ENCODE data around the gene SPECC1L.
A peak's percentile ranks its signal among the peaks of the same experiment; 100 is the strongest.

The SPECC1L gene

DNA sequence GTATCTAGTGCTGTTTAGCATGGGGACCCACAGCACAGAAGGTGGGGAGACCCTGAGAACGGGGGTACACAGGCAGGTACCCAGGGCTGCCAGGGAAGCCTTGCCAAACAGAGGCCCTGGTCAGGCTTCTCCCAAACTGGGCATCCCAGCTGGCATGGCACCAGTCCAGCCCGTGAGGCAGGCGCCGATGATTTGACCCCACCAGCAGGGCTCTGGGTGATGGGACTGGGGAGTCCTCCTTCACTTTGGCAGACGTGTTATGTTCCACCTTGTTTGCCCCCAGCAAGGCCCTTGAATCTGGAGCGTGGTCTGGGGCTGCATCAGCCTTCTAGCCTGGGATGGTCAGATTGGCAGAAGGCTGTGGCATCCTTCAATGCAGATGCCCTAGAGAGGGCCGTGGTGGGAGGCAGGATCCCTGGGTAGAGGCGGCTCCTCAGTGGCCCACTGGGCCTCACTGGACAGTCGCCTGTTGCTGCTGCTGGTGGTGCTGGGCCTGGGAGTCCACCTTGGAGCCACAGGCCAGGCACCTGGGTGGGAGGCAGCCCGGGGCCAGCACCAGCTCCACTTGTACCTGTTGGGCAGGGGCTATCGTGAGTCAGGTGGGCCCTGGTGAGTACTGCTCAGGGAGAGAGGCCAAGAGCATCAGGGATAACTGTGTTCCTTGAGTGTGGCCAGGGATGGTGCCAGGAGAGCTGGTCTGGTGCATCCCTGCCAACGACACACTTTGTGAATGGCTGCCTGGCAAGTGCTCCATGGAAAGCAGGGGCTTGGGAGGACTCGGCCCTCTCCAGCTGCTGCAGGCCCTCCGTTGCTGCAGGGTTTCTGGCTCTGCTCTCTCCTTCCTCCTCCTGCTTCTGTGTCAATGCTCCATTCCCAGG is 160.0 kb downstream of the SPECC1L start:
- no peak for DNase-seq (ENCODE audit: low read depth)

DNA sequence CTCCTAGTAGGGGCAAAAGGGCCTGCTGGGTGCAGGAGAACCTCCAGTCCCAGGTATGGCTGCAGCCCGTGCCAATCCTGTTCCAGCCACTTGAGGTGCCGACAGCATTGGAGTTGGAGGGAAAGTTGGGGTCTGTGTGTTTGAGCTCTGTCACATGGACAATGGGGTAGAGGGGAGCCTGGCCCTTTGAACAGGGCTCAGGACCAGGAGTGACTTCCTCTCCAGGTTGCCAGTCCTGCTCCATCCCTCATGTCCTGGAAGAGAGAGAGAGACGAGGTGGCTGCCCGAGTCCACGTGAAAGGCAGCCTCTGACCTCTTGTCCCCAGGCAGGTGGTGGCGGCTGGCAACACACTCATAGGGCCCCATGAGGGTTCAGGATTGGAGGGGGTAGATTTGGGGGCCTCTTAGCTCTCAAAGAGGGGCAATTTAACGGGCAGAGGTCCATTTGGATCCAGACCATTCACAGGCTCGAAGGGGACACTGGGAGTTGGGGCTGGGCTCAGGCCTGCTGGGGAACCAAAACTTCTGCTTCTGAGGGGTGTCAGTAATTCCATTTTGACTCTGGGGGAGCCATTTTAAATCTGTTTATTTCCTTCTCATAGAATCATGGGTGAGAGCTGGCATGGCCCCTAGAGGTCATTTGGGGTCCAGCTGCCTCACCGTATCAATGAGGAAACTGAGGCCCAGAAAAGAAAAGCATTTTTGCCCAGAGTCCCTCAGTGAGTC is 160.8 kb downstream of the SPECC1L start:
- DNase-seq (ENCODE audit: low read depth) = no peak

DNA sequence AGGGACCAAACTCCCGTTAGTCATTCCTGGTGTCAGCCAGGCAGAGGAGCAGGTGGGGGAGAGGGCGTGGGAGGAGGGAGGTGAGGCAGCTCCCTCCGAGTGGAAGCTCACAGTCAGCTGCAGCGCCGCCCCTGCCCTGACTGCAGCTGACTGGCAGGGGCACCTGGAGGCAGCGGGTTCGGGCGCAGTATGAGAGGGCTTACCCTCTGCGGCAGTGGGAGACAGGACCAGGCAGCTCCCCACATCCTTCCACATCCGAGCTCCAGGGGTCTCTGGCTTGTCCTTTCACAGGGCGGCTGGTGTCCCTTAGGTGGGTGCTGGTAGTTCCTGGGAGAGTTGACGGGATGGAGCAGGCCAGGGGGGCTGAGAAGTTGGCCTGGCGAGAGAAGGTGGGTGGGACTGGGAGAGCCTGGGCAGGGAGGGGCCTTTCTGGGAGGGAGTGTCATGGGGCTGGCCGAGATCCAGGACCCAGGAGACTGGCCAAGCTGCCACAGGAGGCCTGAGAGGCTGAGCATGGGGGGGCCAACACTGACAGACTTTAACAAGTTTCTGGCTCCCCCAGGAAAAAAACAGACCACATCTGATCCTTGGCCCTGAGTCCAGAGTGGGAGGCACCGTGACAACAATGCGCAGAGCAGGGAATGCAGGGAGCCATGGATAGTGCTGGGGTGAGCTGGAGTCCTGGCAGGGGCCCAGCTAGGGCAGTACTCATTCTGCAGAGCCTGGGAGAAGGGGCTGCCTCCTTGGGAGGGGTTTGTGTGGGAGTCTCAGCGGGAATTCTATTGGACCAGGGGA is 161.6 kb downstream of the SPECC1L start:
- DNase-seq (ENCODE audit: low read depth) = no peak

DNA sequence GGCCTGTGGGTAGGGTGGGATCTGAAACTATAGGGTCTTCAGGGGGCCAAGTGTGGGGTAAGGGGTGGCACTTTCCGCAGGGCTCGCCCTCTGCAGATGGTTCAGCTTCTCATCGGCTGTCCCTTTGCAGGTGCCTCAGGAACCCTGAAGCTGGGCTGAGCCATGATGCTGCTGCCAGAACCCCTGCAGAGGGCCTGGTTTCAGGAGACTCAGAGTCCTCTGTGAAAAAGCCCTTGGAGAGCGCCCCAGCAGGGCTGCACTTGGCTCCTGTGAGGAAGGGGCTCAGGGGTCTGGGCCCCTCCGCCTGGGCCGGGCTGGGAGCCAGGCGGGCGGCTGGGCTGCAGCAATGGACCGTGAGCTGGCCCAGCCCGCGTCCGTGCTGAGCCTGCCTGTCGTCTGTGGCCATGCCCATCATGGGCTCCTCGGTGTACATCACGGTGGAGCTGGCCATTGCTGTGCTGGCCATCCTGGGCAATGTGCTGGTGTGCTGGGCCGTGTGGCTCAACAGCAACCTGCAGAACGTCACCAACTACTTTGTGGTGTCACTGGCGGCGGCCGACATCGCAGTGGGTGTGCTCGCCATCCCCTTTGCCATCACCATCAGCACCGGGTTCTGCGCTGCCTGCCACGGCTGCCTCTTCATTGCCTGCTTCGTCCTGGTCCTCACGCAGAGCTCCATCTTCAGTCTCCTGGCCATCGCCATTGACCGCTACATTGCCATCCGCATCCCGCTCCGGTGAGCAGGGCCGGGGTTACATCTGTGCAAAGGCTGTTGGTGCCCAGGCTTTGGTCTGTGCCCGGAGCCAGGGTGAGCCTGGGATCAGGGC is 162.6 kb downstream of the SPECC1L start:
- no peak for DNase-seq (ENCODE audit: low read depth)

DNA sequence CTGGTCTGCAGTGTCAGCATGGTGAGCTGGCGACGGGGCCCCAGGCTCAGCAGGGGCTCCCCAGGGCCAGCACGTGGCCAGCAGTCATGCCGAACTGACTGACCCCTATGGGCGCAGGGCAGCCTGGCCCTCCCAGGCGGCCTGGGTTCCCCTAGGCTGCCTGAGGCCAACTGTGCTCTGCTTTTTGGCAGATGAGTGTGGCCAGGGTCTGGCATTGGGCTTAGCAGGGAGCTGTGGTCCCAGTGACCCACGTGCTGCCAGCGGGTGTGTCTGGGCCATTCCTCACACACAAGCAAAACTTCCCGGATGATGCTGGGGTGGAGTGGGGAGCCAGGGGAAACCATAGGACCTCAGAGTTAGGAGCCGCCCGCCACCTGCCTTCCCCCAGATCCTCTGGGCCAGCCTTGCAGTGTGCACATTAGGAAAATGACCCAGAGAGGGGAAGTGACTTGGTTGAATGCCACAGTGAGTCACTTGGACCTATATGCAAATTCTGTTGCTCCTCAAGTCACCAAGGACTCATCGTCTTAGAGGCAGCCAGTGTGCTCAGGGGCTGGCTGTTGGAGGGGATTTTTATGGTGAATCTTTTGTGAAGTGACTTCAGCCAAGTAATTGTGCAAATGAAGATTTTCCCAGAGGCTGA is 163.3 kb downstream of the SPECC1L start:
- DNase-seq (ENCODE audit: low read depth) = peak; percentile 20

DNA sequence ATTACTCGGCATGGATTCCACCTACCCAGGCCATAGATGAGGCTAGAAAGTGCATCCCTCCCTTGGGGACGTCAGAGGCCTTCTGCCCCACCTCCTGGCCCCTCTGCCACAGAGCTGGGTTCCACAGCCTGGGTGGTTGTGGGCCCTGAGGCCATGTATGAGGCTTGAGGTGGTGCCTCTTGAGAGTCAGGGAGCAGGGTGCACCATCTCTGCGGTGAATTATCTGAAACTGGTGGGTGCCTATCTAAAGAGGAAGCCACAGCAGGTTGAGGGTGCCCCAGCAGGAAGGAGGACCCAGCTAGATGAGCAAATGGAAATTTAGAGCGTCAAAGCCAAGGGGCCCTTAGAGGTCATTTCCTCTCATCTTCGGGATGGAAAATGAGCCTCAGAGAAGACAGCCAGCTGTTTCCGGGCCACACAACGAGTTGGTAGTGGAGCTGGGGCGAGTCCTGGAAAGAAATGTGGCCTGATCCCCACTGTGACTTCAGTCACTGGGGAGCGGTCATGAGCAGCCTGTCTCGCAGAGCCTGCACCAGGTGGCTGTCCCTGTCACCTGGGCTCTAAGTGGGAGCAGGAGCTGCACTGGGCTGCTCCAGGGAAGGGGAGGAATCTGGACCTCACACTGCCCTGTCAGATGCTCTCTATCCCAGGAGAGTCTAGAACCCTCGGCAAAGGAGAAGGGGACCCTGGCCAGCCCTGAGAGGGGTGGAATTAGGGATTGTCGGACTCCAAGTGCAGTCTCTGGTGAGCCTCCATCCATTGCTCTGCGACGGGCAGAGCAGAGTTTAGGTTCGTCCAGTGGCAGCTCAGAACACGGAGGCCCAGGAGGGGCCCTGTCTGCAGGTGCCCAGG is 164.1 kb downstream of the SPECC1L start:
- no peak for DNase-seq (ENCODE audit: low read depth)

DNA sequence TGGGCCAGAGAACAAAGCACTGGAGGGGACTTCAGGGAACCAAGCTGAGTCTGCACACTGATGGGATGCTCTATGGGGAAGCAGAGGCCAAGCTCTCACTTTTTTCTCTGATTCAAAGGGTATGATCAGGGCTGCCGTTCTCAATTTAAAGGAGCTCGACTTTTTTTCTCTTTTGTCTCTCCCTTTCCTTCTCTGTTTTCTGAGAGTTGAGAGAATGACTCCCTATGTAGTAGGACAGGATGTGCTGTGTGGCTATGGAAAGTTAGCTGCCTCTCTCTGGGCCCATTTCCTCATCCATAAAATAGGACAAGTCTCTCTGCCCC is 164.7 kb downstream of the SPECC1L start:
- DNase-seq (ENCODE audit: low read depth) = no peak

DNA sequence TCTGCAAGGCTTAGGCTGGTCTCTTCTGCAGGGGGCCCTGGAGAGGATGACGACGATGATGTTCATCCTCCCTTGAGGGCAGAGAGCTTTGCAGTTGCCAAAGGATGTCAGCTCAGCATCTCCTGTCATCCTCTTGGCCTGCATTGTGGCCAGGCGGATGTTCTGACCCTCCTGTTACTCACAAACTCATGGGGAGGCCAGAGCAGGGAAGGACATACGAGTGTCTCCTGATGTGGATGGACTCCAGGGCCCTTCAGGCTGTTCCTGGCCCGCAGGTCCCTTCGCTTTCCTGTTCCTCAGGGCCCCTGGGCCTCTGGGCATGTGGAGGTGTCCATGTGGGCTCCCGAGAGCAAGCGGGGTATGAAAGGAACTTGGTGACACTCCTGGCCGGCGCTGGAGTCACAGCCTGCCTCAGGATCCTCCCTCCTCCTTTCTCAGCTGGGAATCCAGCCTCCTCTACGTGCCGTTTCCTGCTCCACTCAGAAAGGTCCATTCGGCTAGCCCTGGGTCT is 165.3 kb downstream of the SPECC1L start:
- no peak for DNase-seq (ENCODE audit: low read depth)

DNA sequence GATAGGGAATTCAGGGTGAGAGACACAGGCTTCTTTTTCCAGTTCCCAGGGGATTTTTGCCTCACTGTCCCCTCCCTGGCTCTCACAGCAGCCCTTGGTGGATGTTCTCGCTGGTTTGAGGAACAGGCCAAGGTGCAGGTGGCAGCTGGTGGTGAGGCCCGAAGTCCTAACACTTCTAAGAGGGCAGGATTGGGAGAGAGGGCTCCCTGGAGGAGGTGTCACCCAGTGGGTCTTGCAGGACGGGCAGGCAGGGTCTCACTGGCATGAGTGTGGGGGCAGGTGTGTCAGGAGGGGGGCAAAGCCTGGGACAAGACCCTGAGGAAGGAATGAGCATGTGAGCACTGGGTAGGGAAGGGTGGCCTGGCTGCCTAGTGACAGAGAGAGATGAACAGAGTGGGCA is 165.9 kb downstream of the SPECC1L start:
- no peak for DNase-seq (ENCODE audit: low read depth)

DNA sequence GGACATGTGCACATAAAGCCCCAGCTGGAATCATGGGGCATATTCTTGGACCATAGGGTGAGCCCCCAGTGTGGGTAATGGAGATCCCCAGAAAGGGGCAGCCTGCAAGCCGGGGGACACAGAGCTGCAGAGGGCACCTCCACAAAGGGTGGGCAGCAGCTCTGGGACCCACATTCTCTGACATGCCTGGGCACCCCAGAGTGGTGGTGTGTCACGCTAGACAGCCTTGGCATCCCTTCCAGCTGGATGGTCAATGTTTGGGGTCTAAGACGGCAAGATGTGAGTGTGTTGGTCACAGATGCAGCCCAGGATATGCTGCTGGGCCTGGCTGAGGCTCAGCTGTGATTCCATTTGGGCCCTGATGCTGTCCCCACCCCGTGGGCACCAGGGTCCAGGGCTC is 166.5 kb downstream of the SPECC1L start:
- no peak for DNase-seq (ENCODE audit: low read depth)

DNA sequence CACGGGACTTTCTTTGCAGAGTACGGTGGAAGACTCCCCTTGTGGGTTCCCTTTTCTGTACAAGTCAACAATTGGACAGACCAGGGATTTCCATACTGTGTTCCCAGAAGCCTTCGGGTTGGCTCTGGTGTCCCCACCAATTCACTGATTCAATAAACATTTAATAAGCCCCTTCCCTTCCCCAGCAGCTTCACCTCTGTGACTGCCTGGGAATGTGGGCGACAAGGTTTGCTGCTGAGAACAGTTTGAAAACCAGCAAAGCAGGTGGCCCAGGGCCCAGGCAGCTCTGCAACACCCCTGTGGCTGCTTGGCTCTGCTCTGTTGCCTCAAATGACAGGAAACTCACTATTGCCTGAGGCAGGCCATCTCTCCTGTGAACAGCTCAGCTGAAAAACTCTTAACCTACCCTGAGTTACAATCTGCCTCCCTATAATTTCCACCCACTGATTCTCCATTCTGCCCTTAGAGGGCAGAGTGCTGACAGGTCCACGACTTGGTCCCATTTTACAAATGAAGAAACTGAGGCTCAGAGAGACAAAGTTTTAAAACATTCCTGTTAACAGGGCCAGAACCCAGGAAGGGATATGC is 167.2 kb downstream of the SPECC1L start:
- no peak for DNase-seq (ENCODE audit: low read depth)

DNA sequence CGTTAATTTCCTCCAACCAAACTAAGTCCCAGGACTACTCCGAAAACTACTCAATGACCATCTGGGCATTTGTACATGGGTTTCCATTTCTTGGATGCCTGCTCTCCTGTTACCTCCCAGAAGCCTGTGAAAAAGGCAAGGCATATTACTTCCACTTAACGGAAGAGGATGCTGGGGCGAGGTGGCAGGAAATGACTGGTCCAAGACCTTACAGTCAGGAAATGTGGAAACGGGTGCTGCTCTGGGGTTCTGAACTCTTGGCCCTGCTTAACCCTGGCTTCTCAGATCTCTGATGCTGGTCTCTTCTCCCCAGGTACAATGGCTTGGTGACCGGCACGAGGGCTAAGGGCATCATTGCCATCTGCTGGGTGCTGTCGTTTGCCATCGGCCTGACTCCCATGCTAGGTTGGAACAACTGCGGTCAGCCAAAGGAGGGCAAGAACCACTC is 169.7 kb downstream of the SPECC1L start:
- no peak for DNase-seq (ENCODE audit: low read depth)

DNA sequence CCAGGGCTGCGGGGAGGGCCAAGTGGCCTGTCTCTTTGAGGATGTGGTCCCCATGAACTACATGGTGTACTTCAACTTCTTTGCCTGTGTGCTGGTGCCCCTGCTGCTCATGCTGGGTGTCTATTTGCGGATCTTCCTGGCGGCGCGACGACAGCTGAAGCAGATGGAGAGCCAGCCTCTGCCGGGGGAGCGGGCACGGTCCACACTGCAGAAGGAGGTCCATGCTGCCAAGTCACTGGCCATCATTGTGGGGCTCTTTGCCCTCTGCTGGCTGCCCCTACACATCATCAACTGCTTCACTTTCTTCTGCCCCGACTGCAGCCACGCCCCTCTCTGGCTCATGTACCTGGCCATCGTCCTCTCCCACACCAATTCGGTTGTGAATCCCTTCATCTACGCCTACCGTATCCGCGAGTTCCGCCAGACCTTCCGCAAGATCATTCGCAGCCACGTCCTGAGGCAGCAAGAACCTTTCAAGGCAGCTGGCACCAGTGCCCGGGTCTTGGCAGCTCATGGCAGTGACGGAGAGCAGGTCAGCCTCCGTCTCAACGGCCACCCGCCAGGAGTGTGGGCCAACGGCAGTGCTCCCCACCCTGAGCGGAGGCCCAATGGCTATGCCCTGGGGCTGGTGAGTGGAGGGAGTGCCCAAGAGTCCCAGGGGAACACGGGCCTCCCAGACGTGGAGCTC is 170.2 kb downstream of the SPECC1L start:
- DNase-seq (ENCODE audit: low read depth) = no peak

DNA sequence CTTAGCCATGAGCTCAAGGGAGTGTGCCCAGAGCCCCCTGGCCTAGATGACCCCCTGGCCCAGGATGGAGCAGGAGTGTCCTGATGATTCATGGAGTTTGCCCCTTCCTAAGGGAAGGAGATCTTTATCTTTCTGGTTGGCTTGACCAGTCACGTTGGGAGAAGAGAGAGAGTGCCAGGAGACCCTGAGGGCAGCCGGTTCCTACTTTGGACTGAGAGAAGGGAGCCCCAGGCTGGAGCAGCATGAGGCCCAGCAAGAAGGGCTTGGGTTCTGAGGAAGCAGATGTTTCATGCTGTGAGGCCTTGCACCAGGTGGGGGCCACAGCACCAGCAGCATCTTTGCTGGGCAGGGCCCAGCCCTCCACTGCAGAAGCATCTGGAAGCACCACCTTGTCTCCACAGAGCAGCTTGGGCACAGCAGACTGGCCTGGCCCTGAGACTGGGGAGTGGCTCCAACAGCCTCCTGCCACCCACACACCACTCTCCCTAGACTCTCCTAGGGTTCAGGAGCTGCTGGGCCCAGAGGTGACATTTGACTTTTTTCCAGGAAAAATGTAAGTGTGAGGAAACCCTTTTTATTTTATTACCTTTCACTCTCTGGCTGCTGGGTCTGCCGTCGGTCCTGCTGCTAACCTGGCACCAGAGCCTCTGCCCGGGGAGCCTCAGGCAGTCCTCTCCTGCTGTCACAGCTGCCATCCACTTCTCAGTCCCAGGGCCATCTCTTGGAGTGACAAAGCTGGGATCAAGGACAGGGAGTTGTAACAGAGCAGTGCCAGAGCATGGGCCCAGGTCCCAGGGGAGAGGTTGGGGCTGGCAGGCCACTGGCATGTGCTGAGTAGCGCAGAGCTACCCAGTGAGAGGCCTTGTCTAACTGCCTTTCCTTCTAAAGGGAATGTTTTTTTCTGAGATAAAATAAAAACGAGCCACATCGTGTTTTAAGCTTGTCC is 171.0 kb downstream of the SPECC1L start:
- no peak for DNase-seq (ENCODE audit: low read depth)

DNA sequence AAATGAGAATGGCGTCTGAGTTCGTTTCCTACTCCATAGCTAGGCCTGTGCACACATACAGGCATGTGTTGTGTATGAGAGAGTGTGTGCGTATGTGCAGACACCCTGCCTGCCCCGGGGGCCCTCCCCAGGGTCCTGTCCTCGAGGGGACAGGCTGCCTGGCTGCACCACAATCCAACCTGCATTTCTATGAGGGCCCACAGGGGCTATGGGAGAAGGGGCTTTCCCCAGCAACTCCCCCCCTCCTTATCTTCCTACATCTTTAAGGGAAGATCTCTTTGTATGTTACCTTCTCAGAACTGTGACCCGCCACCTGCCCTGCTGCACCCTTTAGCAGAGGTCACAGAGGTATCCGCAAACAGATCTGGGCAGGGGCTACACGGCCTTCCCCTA is 171.7 kb downstream of the SPECC1L start:
- DNase-seq (ENCODE audit: low read depth) = no peak

DNA sequence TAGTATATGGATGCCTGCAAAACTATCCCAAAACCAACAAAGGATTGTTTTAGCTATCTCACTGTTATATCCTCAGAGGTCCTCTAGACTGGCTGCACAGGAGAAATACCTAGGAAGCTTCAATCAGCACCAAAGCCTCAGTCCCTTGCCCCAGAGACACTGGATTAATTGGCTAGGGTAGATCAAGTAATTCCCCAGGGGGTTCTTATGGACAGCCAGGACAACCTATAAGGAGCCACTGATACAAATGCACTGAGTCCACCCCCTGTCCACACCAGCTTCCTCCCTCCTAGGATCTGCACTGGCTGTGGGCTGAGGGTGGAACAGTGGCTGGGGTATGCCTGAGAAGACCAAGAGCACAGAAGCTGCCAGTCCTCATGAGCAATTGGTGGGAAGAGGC is 173.0 kb downstream of the SPECC1L start:
- no peak for DNase-seq (ENCODE audit: low read depth)

DNA sequence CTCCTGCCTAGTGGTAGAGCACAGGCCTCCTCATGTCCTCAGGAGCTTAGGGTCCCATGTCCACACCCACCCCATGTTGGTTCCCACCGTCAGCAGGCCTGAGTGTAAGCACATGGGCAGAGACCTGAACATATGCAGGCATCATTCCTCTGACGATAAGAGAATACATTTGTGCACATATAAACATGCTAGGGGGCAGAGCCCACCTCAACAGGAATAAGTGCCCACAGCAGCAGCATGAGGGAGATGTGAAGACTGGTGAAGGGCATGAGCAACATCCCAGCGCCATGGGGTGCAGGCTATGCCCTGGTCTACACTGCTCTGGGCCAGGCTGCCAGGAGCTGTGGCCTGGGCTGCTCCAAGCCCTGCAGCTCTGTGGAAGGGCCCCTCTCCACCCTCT is 173.6 kb downstream of the SPECC1L start:
- no peak for DNase-seq (ENCODE audit: low read depth)

Measured in fibroblast of gingiva (primary cell).